SK-N-MC (cell line): ENCODE results near the gene MX2.
"Not testable (repeated sequence)": the region's sequence is repeated elsewhere in the genome, so short reads cannot be mapped to it uniquely, and the experiment has no call there.

Experiments used
- DNase-seq: peaks from one replicate; pipeline ENCODE4 v3.0.0-alpha.2; 2011; ENCODE audit warnings: low read depth, low spot score
- H3K27ac ChIP-seq: fragments of 200-600 bp; sonication (generic); 2 replicates; pipeline ENCODE4 v1.5.1; 2016; ENCODE audit warnings: mixed run types
- H3K36me3 ChIP-seq: fragments of 200-600 bp; sonication (generic); 2 replicates; pipeline ENCODE4 v1.6.1; 2017; ENCODE audit warnings: antibody characterized with exemption, low read length, mixed read lengths; ENCODE audit not compliant: insufficient read depth
- H3K4me3 ChIP-seq: fragments of 200-600 bp; sonication (generic); 2 replicates; pipeline ENCODE4 v1.5.1; 2016
- H3K9ac ChIP-seq: fragments of 200-600 bp; sonication (generic); 2 replicates; pipeline ENCODE4 v1.8.0; 2017; ENCODE audit warnings: mixed run types, mixed read lengths; ENCODE audit not compliant: insufficient read length
- H3K9me3 ChIP-seq: fragments of 200-600 bp; sonication (generic); 2 replicates; pipeline ENCODE4 v1.6.1; 2017; ENCODE audit warnings: low read depth, mild to moderate bottlenecking, antibody characterized with exemption, low read length, moderate library complexity, mixed read lengths
- EZH2 ChIP-seq: fragments of 200-600 bp; sonication (generic); IDR thresholded peaks from one replicate; pipeline ENCODE4 v1.6.1; 2017; ENCODE audit warnings: antibody characterized with exemption
- FOXP2 ChIP-seq: optimal IDR thresholded peaks from 2 replicates; pipeline ENCODE3; 2011; ENCODE audit warnings: mild to moderate bottlenecking, moderate library complexity; ENCODE audit not compliant: insufficient read depth; ENCODE audit errors: extremely low read length, control extremely low read depth
- POLR2AphosphoS5 ChIP-seq: IDR thresholded peaks from 2 replicates; pipeline ENCODE4 v1.6.1; 2012; ENCODE audit warnings: mild to moderate bottlenecking, low read depth, low read length, borderline replicate concordance

The MX2 gene

GRCh38 chr21:41349126-41349525 is 12.7 kb upstream of the MX2 start:
- TF ChIP-seq POLR2AphosphoS5 (no peak), EZH2 (no peak), FOXP2 (no peak)
- no peaks in the 10 kb centered on the region for H3K9me3 ChIP-seq
- H3K36me3 ChIP-seq, result no peaks in the 10 kb centered on the region
- no peak for DNase-seq
- H3K4me3 ChIP-seq, result no peak overlapping the region
- H3K9ac ChIP-seq, result no peak overlapping the region
- no peak overlapping the region for H3K27ac ChIP-seq

GRCh38 chr21:41349619-41350390 is 12.0 kb upstream of the MX2 start:
- H3K9ac ChIP-seq, result no peak overlapping the region
- H3K36me3 ChIP-seq, result no peaks in the 10 kb centered on the region
- no peak for DNase-seq
- TF ChIP-seq FOXP2 (no peak), POLR2AphosphoS5 (no peak), EZH2 (no peak)
- no peaks in the 10 kb centered on the region for H3K9me3 ChIP-seq
- H3K27ac ChIP-seq, result no peak overlapping the region
- no peak overlapping the region for H3K4me3 ChIP-seq

GRCh38 chr21:41350436-41351155 is 11.2 kb upstream of the MX2 start:
- H3K9ac ChIP-seq, result no peak overlapping the region
- TF ChIP-seq FOXP2, result no peak
- TF ChIP-seq POLR2AphosphoS5, result no peak
- no peak for TF ChIP-seq EZH2
- no peak for DNase-seq
- no peak overlapping the region for H3K4me3 ChIP-seq
- no peak overlapping the region for H3K27ac ChIP-seq
- H3K9me3 ChIP-seq, result no peaks in the 10 kb centered on the region
- no peaks in the 10 kb centered on the region for H3K36me3 ChIP-seq

DNA sequence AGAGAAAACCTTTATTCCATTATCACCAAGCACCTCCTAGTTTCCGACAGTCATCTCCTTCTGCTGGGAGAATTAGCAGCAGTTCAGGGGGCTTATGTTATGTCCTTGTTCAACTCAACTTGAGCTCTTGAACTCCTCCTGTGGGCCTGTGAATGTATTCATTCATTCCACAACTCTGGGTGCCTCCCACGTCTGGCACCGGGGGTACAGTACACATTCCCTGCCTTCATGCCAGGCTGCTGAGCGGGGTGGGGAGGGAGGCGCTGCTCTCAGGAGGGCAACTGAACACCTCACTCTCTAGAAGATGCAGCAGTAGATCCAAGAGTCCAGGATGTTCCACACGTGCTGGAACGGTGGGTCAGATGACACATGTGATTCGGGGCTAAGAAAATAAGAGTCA is 4.3 kb upstream of the MX2 start:
- Histone ChIP-seq H3K9ac (no peak overlapping the region), H3K36me3 (no peaks in the 10 kb centered on the region), H3K27ac (no peak overlapping the region), H3K4me3 (no peak overlapping the region), H3K9me3 (no peaks in the 10 kb centered on the region)
- no peak for DNase-seq
- TF ChIP-seq EZH2 (no peak), POLR2AphosphoS5 (no peak), FOXP2 (no peak)

DNA sequence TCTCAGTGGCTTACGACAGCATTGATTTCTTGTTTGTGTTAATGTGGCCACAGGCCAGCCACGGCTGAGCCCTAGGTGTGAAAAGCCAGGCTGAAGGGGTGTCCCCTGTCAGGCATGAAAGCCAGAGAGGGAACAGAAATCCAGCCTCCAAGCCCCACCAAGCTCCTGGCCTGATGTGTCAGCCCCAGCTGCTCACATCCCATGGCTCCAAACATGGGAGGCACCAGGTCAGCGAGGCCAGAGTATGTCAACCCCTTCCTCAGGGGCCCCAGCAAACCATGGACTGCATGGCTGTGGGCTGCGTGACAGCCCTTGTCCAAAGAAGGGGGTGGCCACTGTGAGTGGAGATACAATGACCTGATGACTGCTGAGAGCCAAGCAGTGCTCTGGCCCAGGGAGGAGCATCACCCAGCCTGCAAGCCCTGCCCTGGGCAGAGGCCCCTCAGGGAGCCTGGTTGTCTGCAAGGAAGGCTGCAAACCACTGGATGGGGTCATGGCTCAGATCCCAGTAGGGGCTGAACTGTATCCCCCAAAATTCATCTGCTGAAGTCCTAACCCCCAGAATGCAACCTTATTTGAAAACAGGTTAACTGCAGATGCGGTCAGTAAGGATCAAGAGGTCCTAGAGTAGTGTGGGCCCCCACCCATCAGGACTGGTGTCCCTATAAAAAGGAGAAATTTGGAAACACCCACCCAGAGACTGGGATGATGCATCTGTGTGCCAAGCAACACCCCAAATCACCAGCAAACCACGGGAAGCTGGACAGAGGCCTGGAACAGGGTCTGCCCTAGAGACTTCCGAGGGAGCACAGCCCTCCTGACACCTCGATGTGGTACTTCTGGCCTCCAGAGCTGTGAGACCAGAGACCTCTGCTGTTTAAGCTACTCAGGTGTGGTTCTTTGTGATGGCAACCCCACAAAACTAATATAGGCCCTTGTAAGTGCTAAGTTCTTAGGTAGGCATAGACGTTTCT is 3.3 kb upstream of the MX2 start:
- TF ChIP-seq POLR2AphosphoS5 (no peak), EZH2 (no peak), FOXP2 (no peak)
- Histone ChIP-seq H3K9me3 (no peaks in the 10 kb centered on the region), H3K36me3 (no peaks in the 10 kb centered on the region), H3K4me3 (no peak overlapping the region), H3K9ac (no peak overlapping the region), H3K27ac (no peak overlapping the region)
- no peak for DNase-seq

DNA sequence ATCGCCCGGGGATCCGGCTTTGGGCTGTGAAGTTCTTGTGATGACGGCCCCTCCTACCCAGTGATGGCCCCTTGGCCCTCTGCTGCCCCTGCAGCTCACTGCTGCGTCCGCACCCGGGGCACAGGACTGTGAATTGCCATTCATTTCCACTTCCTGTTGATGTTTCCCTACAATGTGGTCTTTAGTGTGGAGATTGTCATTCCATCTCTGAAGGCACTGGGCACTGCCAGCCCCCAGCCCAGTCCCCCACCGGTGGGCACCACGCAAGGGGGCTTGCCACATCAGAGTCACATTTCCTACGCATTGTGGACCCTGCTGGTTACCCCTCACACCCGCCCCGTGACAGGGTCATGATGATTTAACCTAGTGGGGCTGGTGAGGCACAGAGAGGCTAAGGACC is 2.5 kb upstream of the MX2 start:
- no peak for DNase-seq
- Histone ChIP-seq H3K4me3 (no peak overlapping the region), H3K36me3 (no peaks in the 10 kb centered on the region), H3K9ac (no peak overlapping the region), H3K9me3 (no peaks in the 10 kb centered on the region), H3K27ac (no peak overlapping the region)
- TF ChIP-seq EZH2, result no peak

GRCh38 chr21:41359754-41360071 is 2.1 kb upstream of the MX2 start:
- H3K9ac ChIP-seq, H3K27ac ChIP-seq, DNase-seq, H3K36me3 ChIP-seq, H3K4me3 ChIP-seq, H3K9me3 ChIP-seq: not testable (repeated sequence)

GRCh38 chr21:41360072-41360821 is 1.6 kb upstream of the MX2 start:
- no peak overlapping the region for H3K27ac ChIP-seq
- DNase-seq, result no peak

More at GRCh38 chr21:41360072-41360821, 1.6 kb upstream of the MX2 start:
- H3K9me3 ChIP-seq, result no peaks in the 10 kb centered on the region
- no peak overlapping the region for H3K4me3 ChIP-seq
- H3K36me3 ChIP-seq, result no peaks in the 10 kb centered on the region
- H3K9ac ChIP-seq, result no peak overlapping the region
- TF ChIP-seq FOXP2 (no peak), EZH2 (no peak)
